ENCODE results near the gene LNPEP. TPM values are rescaled to one million over a fixed set of nuclear protein-coding genes. Genes with fewer than 3 reads are reported as not detected.

LNPEP gene
- total RNA-seq, 2 experiments from 2014 or later, result 41.4 to 41.5 TPM

DNA sequence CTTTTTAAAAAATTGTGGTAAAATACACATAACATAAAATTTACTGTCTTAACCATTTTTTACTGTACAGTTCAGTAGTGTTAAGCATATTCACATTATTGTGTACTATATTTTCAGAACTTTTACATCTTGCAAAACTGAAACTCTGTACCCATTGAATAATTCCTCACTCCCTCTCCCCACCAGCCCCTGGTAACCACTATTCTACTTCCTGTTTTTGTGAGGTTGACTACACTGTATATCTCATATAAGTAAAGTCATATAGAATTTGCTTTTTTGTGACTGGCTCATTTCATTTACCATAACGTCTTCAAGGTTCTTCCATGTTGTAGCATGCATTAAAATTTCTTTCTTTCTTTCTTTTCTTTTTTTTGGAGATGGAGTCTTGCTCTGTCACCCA, 87.0 kb downstream of the LNPEP start:
- no peak for DNase-seq

DNA sequence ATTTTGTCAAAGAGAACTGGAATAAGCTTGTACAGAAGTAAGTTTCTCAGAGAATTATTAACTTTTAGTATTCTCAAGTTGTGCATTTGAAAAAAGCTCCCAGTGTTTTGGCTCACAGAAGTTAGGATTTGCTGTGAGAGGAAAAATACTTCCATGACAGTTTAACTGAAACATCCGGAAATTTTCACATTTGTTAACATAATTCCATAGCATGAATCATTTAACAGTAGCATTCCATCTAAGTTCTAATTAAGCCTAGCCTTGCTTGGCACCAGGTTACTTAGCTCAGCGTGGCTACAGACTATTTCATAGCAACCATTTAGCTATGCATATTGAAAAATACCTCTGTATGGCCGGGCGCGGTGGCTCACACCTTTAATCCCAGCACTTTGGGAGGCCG, 90.8 kb downstream of the LNPEP start:
- peaks cover 28% of the 10 kb centered on the region for H3K36me3 Mint-ChIP-seq
- H3K9me3 Mint-ChIP-seq, result no peaks in the 10 kb centered on the region
- H3K27me3 Mint-ChIP-seq, result no peaks in the 10 kb centered on the region
- H3K4me3 Mint-ChIP-seq, result no peak overlapping the region
- DNase-seq, result no peak
- H3K27ac Mint-ChIP-seq, result no peak overlapping the region
- peaks cover 16% of the 10 kb centered on the region for H3K4me1 Mint-ChIP-seq

More for the DNA sequence above, 87.0 kb downstream of the LNPEP start:
- Mint-ChIP-seq H3K27me3 (no peaks in the 10 kb centered on the region), H3K27ac (peak overlapping the region; percentile 68), H3K4me3 (no peak overlapping the region), H3K9me3 (no peaks in the 10 kb centered on the region), H3K36me3 (peaks cover 20% of the 10 kb centered on the region), H3K4me1 (peaks cover 20% of the 10 kb centered on the region)

DNA sequence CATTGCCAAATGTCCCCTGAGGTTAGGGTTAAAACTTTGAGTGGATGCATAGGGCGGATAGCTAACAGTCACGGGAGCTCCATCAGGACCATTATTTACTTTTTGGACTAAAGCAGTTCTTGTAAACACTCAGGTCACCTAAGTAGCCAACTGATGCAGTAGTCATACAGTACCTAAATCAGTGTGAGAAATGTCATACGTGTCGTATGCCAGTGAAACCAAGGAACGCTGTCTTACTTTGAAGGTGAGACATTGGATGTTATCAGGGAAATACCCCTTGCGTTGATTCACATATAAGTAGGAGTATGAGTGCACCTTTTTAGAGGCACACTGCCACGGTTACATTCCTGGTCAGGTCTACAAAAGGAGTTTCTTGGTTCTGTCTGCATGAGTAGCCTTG, 101.9 kb downstream of the LNPEP start:
- Mint-ChIP-seq H3K27me3 (no peaks in the 10 kb centered on the region), H3K27ac (no peak overlapping the region), H3K36me3 (no peaks in the 10 kb centered on the region), H3K4me1 (peaks cover 12% of the 10 kb centered on the region), H3K9me3 (no peaks in the 10 kb centered on the region), H3K4me3 (no peak overlapping the region)
- no peak for DNase-seq

DNA sequence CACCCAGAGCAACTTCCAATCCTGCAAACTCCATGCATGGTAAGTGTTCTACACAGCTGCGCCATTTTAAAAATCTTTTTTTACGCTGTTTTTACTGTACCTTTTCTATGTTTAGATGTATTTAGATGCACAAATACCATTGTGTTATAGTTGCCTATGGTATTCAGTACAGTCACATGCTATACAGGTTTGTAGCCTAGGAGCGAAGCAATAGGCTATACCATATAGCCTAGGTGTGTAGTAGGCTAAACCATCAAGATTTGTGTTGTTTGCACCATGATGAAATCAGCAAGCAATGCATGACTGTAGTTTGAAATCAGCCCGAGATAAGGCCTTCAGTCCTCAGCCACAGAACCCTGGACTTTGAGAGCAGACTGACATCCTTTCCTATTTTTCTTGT, 105.4 kb downstream of the LNPEP start:
- H3K27me3 Mint-ChIP-seq, result peaks cover 3% of the 10 kb centered on the region
- no peaks in the 10 kb centered on the region for H3K9me3 Mint-ChIP-seq

DNA sequence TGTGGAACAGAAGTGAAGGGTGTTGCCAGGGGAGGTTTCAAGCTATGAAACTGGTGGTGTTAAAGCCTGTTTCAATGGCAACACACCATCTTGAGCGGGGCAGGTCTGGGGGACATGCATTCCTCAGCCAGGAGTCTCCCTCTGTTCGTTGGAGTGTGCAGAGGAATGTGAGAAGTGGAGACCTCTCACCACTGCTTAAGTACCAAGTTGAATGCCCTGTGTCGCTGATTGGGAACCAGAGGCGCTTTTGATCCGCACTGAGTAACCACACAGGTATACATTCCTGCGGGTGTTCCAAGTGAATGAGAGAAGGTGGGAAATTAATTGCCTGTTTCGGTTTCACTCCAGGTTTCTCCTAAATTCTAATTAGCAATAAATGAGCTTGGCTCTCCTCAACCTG, 107.1 kb downstream of the LNPEP start:
- Mint-ChIP-seq H3K27ac (no peak overlapping the region), H3K9me3 (no peaks in the 10 kb centered on the region), H3K36me3 (no peaks in the 10 kb centered on the region), H3K4me1 (peaks cover 9% of the 10 kb centered on the region), H3K4me3 (no peak overlapping the region), H3K27me3 (peaks cover 3% of the 10 kb centered on the region)
- DNase-seq, result no peak

More for the DNA sequence above, 105.4 kb downstream of the LNPEP start:
- Mint-ChIP-seq H3K27ac (no peak overlapping the region), H3K4me3 (no peak overlapping the region), H3K36me3 (no peaks in the 10 kb centered on the region), H3K4me1 (peaks cover 18% of the 10 kb centered on the region)
- DNase-seq, result no peak

DNA sequence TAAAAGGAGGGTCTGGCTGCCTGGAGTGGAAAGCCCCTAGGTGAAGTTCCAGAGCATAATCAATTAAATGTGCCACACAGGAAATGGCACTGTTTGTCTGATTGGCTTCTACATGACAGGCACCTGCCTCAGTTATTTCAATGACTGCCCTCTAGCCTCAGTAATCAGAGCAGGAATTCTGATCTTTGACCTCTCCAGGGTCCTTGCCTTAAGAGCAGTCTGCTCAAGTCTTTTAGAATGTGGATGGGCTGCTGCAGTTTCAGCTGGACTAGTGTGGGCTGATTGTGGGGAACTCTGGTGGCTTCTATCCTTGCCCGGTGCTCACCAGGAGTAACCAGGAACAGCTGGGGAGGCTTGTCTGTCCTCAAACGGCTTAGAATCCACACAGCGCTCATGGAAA, 107.6 kb downstream of the LNPEP start:
- Mint-ChIP-seq H3K9me3 (no peaks in the 10 kb centered on the region), H3K36me3 (no peaks in the 10 kb centered on the region), H3K27me3 (peaks cover 3% of the 10 kb centered on the region), H3K27ac (no peak overlapping the region), H3K4me3 (no peak overlapping the region), H3K4me1 (peaks cover 8% of the 10 kb centered on the region)
- no peak for DNase-seq

DNA sequence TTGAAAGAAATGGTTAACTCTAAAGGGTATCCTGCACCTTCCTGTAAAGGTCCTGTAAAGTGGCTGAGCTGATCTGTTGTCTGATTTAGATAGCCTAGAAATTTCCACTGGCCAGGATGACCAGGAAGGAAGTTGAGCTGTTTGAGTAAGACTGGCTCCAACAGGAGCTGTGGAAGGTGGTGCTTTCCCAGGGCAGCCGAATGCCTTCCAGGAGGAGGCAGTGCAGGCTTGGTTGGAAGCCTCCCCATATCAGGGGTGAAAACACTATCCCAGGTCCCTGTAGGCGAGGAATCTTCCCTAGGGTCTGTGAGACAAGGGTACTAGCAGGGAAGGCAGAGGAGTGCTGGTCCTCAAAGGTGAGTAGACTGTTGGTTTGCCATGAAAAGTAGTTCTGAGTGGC, 108.2 kb downstream of the LNPEP start:
- H3K27me3 Mint-ChIP-seq, result peaks cover 3% of the 10 kb centered on the region
- no peak for DNase-seq
- H3K36me3 Mint-ChIP-seq, result no peaks in the 10 kb centered on the region
- H3K27ac Mint-ChIP-seq, result no peak overlapping the region
- no peaks in the 10 kb centered on the region for H3K9me3 Mint-ChIP-seq
- H3K4me3 Mint-ChIP-seq, result no peak overlapping the region
- H3K4me1 Mint-ChIP-seq, result peaks cover 6% of the 10 kb centered on the region

DNA sequence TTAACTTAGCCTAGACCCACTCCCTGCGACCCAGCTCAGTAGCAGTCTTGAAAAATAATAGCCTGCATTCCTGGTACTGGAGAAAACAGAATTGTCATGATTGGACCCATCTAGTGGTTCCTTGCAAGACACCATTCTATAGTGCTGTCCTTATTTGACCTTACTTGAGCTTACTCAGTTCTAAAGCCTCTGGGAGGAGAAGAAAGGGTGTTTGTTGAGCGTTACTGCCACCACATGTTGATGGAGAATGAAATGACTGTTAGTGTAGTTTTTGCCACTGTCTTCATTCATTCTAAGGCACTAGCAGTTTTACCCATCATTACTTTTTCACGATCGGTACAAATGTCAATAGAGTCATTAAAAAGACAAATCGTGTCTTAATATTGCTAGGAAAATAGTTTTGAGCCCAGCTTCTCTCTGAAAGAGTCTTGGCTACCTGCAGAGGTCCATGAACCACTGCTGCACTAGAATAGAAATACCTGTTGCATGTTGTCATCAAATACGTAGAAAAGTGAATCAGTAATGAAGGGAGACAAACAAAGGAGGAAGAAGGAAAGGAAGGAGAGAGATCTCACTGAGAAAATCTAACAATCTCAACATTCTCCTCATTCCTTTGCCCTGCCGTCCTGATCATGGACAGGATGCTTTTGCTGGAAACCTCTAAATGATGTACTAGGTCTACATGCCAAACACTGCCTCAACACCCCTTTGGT, 110.5 kb downstream of the LNPEP start:
- Mint-ChIP-seq H3K4me3 (no peak overlapping the region), H3K36me3 (no peaks in the 10 kb centered on the region), H3K27me3 (peaks cover 3% of the 10 kb centered on the region), H3K9me3 (no peaks in the 10 kb centered on the region), H3K27ac (no peak overlapping the region), H3K4me1 (peaks cover 6% of the 10 kb centered on the region)
- no peak for DNase-seq

DNA sequence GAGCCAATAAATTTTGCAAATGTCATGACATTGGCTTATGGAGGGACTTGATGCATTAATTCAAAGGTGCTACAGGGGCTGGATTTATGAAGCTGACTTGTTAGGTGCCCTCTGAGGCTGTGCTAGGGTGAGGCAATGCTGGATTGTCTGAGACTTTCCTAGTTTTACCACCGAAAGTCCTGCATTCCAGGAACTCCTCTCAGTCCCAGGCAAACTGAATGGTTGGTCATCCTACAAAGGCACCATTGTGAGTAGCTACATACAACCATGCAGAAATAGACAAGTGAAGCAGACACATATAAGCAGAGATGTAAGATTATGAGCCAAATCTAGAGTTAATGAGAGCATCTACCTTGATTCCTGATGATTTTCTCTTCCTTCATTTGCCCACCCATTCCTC, 111.2 kb downstream of the LNPEP start:
- Mint-ChIP-seq H3K27me3 (peaks cover 3% of the 10 kb centered on the region), H3K9me3 (no peaks in the 10 kb centered on the region), H3K36me3 (no peaks in the 10 kb centered on the region), H3K4me3 (no peak overlapping the region), H3K4me1 (peaks cover 6% of the 10 kb centered on the region), H3K27ac (no peak overlapping the region)
- no peak for DNase-seq

DNA sequence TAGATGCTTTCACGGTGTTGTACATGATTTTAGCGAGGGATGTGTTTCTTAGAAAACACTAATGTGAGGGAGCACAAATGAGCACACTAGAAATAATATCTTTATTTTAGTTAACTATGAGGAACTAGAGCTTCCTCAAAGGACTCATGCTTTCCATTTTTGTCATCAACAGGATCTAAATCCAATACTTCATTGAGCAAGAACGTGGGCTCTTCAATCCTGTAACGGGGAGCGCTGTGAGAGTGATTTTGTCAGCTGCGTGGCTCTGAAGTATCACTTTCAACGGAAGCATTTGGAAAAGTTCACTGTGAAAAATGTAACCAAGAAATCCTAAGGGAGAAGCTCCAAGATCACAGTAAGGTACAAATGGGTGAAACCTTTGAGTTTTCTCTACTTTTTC, 113.3 kb downstream of the LNPEP start:
- no peaks in the 10 kb centered on the region for H3K9me3 Mint-ChIP-seq
- H3K4me3 Mint-ChIP-seq, result no peak overlapping the region
- H3K27ac Mint-ChIP-seq, result no peak overlapping the region

DNA sequence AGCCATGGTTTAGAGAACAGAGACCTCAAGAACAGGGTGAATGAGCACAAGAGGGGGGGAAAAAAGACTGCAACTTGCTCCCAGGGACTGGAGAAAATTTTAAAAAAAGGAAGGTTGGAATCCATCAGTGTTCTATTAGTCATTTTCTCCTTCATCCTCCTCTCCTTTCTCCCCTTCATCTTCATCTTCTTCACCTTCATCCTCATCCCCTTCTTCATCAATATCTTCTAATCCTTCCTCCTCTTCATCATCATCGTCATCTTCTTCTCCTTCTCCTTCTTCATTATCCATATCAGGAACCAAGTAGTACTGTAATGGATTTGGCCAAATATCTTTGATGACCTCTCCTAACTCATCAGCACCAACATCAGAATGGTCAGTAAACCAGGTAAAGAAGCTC, 120.4 kb downstream of the LNPEP start:
- H3K9me3 Mint-ChIP-seq, result peaks cover 5% of the 10 kb centered on the region
- H3K4me3 Mint-ChIP-seq, result no peak overlapping the region
- H3K36me3 Mint-ChIP-seq, result no peaks in the 10 kb centered on the region
- DNase-seq, result no peak
- H3K4me1 Mint-ChIP-seq, result no peaks in the 10 kb centered on the region
- H3K27ac Mint-ChIP-seq, result no peak overlapping the region
- H3K27me3 Mint-ChIP-seq, result peaks cover 4% of the 10 kb centered on the region

More for the DNA sequence above, 113.3 kb downstream of the LNPEP start:
- Mint-ChIP-seq H3K4me1 (no peaks in the 10 kb centered on the region), H3K27me3 (peaks cover 7% of the 10 kb centered on the region), H3K36me3 (no peaks in the 10 kb centered on the region)
- DNase-seq, result no peak

DNA sequence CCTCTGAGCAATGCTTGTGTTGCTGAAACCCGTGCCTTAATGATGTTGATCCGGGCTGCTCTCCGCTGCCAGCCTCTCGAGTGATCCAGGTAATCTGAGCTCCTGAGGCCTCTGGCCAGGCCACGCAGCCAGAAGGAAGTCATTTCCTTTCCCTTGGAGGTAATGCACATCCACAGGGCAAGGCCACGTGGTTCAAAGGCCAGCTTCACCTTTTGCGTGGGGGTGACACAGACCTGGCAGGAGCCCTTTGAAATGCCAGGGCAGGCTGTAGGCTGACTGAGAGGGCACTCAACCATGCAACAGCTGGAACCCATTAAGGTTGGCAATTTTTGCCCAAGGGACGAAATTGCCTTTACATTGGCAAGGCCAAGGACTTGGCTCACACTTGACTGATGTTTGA, 126.2 kb downstream of the LNPEP start:
- peaks cover 5% of the 10 kb centered on the region for H3K9me3 Mint-ChIP-seq
- H3K27ac Mint-ChIP-seq, result no peak overlapping the region
- H3K27me3 Mint-ChIP-seq, result no peaks in the 10 kb centered on the region
- H3K36me3 Mint-ChIP-seq, result no peaks in the 10 kb centered on the region
- H3K4me1 Mint-ChIP-seq, result peaks cover 2% of the 10 kb centered on the region
- H3K4me3 Mint-ChIP-seq, result no peak overlapping the region
- DNase-seq, result no peak

DNA sequence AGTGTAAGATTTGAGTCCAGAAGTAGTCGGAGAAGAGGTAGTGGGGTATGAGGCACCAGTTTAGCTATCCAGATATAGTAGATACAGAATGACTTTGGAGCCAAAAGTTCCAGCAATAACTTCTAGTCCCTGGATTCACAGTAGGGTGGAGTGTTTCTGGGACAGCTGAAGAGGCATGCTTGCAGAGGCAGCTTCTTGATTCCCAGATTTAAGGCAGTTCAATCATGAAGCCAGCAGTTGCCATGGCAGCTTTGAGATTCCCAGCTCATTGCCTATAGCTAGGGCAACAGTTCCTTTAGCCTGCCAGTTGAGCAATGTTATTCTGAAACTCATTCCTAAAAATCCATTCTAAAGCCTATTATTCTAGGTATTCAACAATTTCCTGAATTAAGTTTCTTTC, 127.4 kb downstream of the LNPEP start:
- H3K4me3 Mint-ChIP-seq, result no peak overlapping the region
- peaks cover 2% of the 10 kb centered on the region for H3K4me1 Mint-ChIP-seq
- H3K27ac Mint-ChIP-seq, result no peak overlapping the region
- no peaks in the 10 kb centered on the region for H3K27me3 Mint-ChIP-seq
- DNase-seq, result no peak
- no peaks in the 10 kb centered on the region for H3K36me3 Mint-ChIP-seq
- peaks cover 4% of the 10 kb centered on the region for H3K9me3 Mint-ChIP-seq

DNA sequence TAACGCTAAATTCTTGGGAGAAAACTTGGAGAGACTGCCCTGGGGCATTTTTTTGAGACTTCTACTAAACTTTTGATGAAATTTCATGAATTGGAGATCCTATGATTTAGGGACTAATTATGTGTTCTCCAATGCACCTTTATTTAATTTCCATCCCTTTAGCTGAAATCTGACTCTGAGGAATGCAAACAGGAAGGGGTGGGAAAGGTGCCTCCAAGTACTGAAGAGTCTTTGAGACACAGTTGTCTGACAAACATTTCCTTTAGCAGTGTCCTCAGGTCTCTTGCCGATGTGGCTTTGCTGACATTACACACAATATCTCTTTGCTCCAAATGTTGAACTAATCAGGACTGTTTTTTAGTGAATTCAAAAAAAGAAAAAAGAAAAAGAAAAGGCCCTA, 129.6 kb downstream of the LNPEP start:
- H3K4me1 Mint-ChIP-seq, result peaks cover 5% of the 10 kb centered on the region
- no peaks in the 10 kb centered on the region for H3K9me3 Mint-ChIP-seq
- no peak for DNase-seq
- no peak overlapping the region for H3K4me3 Mint-ChIP-seq
- no peaks in the 10 kb centered on the region for H3K27me3 Mint-ChIP-seq
- no peak overlapping the region for H3K27ac Mint-ChIP-seq
- no peaks in the 10 kb centered on the region for H3K36me3 Mint-ChIP-seq

DNA sequence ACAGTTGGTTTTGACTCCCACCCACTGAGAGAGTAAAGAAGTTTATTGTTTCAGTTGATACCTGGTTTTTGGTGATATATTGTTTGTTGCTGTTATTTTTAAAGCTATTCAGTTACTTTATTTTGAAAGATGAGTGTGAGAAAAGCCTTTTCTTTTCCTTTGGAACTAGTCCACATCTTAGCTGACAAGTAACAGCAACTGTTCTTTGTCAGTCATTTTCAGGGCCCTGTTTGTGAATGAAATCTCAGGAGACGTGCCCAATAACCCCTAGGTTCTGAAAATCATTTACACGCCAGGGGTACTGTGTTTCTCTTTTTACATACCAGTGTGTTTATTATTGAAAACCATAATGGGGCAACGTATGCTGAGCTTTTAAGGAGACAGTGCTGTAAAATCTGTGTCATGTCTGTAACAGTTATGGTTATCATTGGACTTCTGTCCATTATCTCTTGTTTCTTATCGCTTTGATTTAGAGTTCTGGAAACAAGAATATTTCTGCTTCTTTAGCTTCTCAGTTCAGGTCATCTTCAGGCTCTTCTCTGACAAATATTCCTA, 131.5 kb downstream of the LNPEP start:
- no peak overlapping the region for H3K27ac Mint-ChIP-seq
- no peaks in the 10 kb centered on the region for H3K36me3 Mint-ChIP-seq
- no peak overlapping the region for H3K4me3 Mint-ChIP-seq
- no peak for DNase-seq
- H3K4me1 Mint-ChIP-seq, result peaks cover 5% of the 10 kb centered on the region
- H3K27me3 Mint-ChIP-seq, result no peaks in the 10 kb centered on the region
- H3K9me3 Mint-ChIP-seq, result no peaks in the 10 kb centered on the region

DNA sequence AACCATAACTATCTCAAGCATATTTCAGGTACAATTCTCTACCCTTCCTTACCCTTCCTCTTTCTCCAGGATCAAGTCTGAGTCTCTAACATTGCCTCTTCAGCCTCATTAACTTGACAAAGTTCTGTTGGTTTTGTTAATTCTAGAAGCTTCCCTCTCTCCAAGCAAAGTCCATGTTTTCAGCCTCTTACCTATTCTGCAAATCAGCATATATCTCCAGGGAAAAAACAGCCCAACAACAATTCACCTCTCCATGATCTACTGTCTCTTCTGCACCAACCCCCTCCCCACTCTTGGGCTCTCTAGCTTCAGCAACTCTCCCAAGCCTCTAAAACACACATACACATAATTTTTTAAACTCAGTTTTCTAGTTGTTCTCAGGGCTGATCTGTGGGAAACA, 134.4 kb downstream of the LNPEP start:
- Mint-ChIP-seq H3K27me3 (no peaks in the 10 kb centered on the region), H3K27ac (no peak overlapping the region), H3K9me3 (no peaks in the 10 kb centered on the region), H3K36me3 (no peaks in the 10 kb centered on the region), H3K4me1 (peaks cover 4% of the 10 kb centered on the region), H3K4me3 (no peak overlapping the region)
- DNase-seq, result no peak
